ENCODE data around the gene EHF. TPM values are rescaled to one million over a fixed set of nuclear protein-coding genes. Genes with fewer than 3 reads are reported as not detected.

EHF gene
- total and polyA plus RNA-seq, 2 of the 13 experiments (the other 11 are each of a cell fraction or from before 2014, with no cell fraction given), result 0.04 to 0.46 TPM

- TF ChIP-seq ZNF354B (CRISPR knock-in tag; IDR thresholded peaks at IDR 0.05) (no peak), MXI1 (IDR thresholded peaks at IDR 0.05; ENCODE audit: borderline replicate concordance, low read depth, low read length) (peak; percentile 34; the same call in 1 of the 3 replicates), ZKSCAN8 (CRISPR knock-in tag; IDR thresholded peaks at IDR 0.05; ENCODE audit: borderline replicate concordance) (peak; percentile 18; the same call in 1 of the 2 replicates), ZFP91 (CRISPR knock-in tag; IDR thresholded peaks at IDR 0.05; ENCODE audit: borderline replicate concordance) (peak; percentile 53; the same call in 1 of the 2 replicates), FOXC1 (CRISPR knock-in tag; IDR thresholded peaks at IDR 0.05; ENCODE audit: borderline replicate concordance) (peak; percentile 58; the same call in 1 of the 2 replicates), MAZ (IDR thresholded peaks at IDR 0.05; ENCODE audit: borderline replicate concordance, low read depth, low read length) (0 out of 2 replicates have a peak, but pooled peaks have one; percentile 33), MAZ (CRISPR knock-in tag; IDR thresholded peaks at IDR 0.05; ENCODE audit: low read depth) (peak; percentile 41; the same call in 1 of the 2 replicates), ZNF101 (CRISPR knock-in tag; IDR thresholded peaks at IDR 0.05; ENCODE audit: borderline replicate concordance, low read depth) (no peak), GATAD2A (CRISPR knock-in tag; IDR thresholded peaks at IDR 0.05) (peak; percentile 72), DR1 (CRISPR knock-in tag; IDR thresholded peaks at IDR 0.05) (peak; percentile 75; the same call in 1 of the 2 replicates), PAX8 (CRISPR knock-in tag; IDR thresholded peaks at IDR 0.05; ENCODE audit: borderline replicate concordance) (no peak), ATAD3A (CRISPR knock-in tag; IDR thresholded peaks at IDR 0.05) (no peak), FOXA1 (IDR thresholded peaks at IDR 0.05) (no peak), FOXA1 (CRISPR knock-in tag; IDR thresholded peaks at IDR 0.05) (no peak), MTERF4 (CRISPR knock-in tag; IDR thresholded peaks at IDR 0.05) (no peak), KLF6 (CRISPR knock-in tag; IDR thresholded peaks at IDR 0.05) (peak; percentile 71; the same call in 1 of the 2 replicates), ZNF180 (CRISPR knock-in tag; IDR thresholded peaks at IDR 0.05; ENCODE audit: borderline replicate concordance, low read depth) (no peak), TOE1 (CRISPR knock-in tag; IDR thresholded peaks at IDR 0.05) (no peak), PAF1 (CRISPR knock-in tag; IDR thresholded peaks at IDR 0.05) (no peak), FOXK1 (CRISPR knock-in tag; IDR thresholded peaks at IDR 0.05; ENCODE audit: borderline replicate concordance, low read depth) (no peak; the same call in 1 of the 2 replicates), ZNF121 (CRISPR knock-in tag; IDR thresholded peaks at IDR 0.05) (no peak), YEATS4 (CRISPR knock-in tag; IDR thresholded peaks at IDR 0.05; ENCODE audit: borderline replicate concordance) (peak; percentile 52; the same call in 1 of the 2 replicates), ZSCAN12 (CRISPR knock-in tag; IDR thresholded peaks at IDR 0.05) (no peak)
- TF ChIP-seq, protein P1, sequence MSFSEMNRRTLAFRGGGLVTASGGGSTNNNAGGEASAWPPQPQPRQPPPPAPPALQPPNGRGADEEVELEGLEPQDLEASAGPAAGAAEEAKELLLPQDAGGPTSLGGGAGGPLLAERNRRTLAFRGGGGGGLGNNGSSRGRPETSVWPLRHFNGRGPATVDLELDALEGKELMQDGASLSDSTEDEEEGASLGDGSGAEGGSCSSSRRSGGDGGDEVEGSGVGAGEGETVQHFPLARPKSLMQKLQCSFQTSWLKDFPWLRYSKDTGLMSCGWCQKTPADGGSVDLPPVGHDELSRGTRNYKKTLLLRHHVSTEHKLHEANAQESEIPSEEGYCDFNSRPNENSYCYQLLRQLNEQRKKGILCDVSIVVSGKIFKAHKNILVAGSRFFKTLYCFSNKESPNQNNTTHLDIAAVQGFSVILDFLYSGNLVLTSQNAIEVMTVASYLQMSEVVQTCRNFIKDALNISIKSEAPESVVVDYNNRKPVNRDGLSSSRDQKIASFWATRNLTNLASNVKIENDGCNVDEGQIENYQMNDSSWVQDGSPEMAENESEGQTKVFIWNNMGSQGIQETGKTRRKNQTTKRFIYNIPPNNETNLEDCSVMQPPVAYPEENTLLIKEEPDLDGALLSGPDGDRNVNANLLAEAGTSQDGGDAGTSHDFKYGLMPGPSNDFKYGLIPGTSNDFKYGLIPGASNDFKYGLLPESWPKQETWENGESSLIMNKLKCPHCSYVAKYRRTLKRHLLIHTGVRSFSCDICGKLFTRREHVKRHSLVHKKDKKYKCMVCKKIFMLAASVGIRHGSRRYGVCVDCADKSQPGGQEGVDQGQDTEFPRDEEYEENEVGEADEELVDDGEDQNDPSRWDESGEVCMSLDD (CRISPR knock-in tag; IDR thresholded peaks at IDR 0.05; ENCODE audit: borderline replicate concordance), result 0 out of 2 replicates have a peak, but pooled peaks have one; percentile 32
- TF ChIP-seq, protein P2, sequence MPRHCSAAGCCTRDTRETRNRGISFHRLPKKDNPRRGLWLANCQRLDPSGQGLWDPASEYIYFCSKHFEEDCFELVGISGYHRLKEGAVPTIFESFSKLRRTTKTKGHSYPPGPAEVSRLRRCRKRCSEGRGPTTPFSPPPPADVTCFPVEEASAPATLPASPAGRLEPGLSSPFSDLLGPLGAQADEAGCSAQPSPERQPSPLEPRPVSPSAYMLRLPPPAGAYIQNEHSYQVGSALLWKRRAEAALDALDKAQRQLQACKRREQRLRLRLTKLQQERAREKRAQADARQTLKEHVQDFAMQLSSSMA (CRISPR knock-in tag; IDR thresholded peaks at IDR 0.05), result no peak
Measured at GRCh38 chr11:34600339-34601084, 20.4 kb upstream of the EHF start (continued).

All from HepG2 (cell line).